OCI-LY1 (cell line): ENCODE data around the gene TTLL5.

Experiments used
- H2AFZ ChIP-seq: fragments of 200-600 bp; sonication (generic), shearing (Covaris generic); 2 replicates; pipeline ENCODE4 v1.6.0; 2014; ENCODE audit warnings: antibody characterized with exemption, mild to moderate bottlenecking, low read length
- H3F3A ChIP-seq: fragments of 200-600 bp; sonication (generic), shearing (Covaris generic); 2 replicates; pipeline ENCODE4 v1.6.0; 2014; ENCODE audit warnings: mild to moderate bottlenecking, antibody characterized with exemption, low read length, moderate library complexity; ENCODE audit not compliant: insufficient read depth
- H3K27ac ChIP-seq: fragments of 200-600 bp; sonication (generic); 2 replicates; pipeline ENCODE4 v1.5.1; 2014; ENCODE audit warnings: low read length, mixed run types, mild to moderate bottlenecking, low read depth; ENCODE audit not compliant: poor library complexity, severe bottlenecking
- H3K27me3 ChIP-seq: fragments of 200-600 bp; sonication (generic); 2 replicates; pipeline ENCODE4 v1.6.0; 2014; ENCODE audit warnings: antibody characterized with exemption, mild to moderate bottlenecking, low read length, moderate library complexity; ENCODE audit not compliant: insufficient read depth
- H3K36me3 ChIP-seq: fragments of 200-600 bp; sonication (generic); 2 replicates; pipeline ENCODE4 v1.6.1; 2014; ENCODE audit warnings: mild to moderate bottlenecking, antibody characterized with exemption, low read length, moderate library complexity, mixed read lengths; ENCODE audit not compliant: insufficient read depth
- H3K4me1 ChIP-seq: fragments of 200-600 bp; sonication (generic); 2 replicates; pipeline ENCODE4 v1.5.1; 2014; ENCODE audit warnings: mild to moderate bottlenecking, low read length, moderate library complexity; ENCODE audit not compliant: insufficient read depth, severe bottlenecking
- H3K4me2 ChIP-seq: fragments of 200-600 bp; sonication (generic), shearing (Covaris generic); 2 replicates; pipeline ENCODE4 v1.6.1; 2014; ENCODE audit warnings: low read length
- H3K4me3 ChIP-seq: fragments of 200-600 bp; sonication (generic); 2 replicates; pipeline ENCODE4 v1.5.1; 2014; ENCODE audit warnings: low read length, low read depth, mild to moderate bottlenecking, mixed read lengths; ENCODE audit not compliant: poor library complexity, severe bottlenecking
- H3K79me2 ChIP-seq: fragments of 200-600 bp; shearing (Covaris generic); 2 replicates; pipeline ENCODE4 v1.6.1; 2016; ENCODE audit warnings: mixed run types, low read length, mixed read lengths; ENCODE audit not compliant: insufficient read depth
- H3K9ac ChIP-seq: fragments of 200-600 bp; sonication (generic), shearing (Covaris generic); 2 replicates; pipeline ENCODE4 v1.6.1; 2014; ENCODE audit warnings: mild to moderate bottlenecking, low read length, mixed read lengths
- H3K9me2 ChIP-seq: fragments of 200-600 bp; sonication (generic), shearing (Covaris generic); 2 replicates; pipeline ENCODE4 v1.6.1; 2014; ENCODE audit warnings: low read depth, mild to moderate bottlenecking, low read length, mixed read lengths
- H3K9me3 ChIP-seq: fragments of 200-600 bp; shearing (Covaris generic); 2 replicates; pipeline ENCODE4 v1.6.1; 2014; ENCODE audit warnings: low read length, mixed read lengths
- H4K20me1 ChIP-seq: fragments of 200-600 bp; sonication (generic), shearing (Covaris generic); 2 replicates; pipeline ENCODE4 v1.6.0; 2016; ENCODE audit warnings: mild to moderate bottlenecking, low read length; ENCODE audit not compliant: insufficient read depth
- CTCF ChIP-seq: fragments of 200-600 bp; sonication (generic), shearing (Covaris generic); IDR thresholded peaks from 2 replicates; pipeline ENCODE4 v1.5.1; 2017; ENCODE audit warnings: mild to moderate bottlenecking, antibody characterized with exemption, low read length, moderate library complexity, mixed read lengths
- EZH2 ChIP-seq: fragments of 200-600 bp; sonication (generic), shearing (Covaris generic); IDR thresholded peaks from 2 replicates; pipeline ENCODE4 v1.8.0; 2017; ENCODE audit warnings: borderline replicate concordance, mixed run types, mild to moderate bottlenecking, antibody characterized with exemption, low read length, moderate library complexity, mixed read lengths

TTLL5 gene

DNA sequence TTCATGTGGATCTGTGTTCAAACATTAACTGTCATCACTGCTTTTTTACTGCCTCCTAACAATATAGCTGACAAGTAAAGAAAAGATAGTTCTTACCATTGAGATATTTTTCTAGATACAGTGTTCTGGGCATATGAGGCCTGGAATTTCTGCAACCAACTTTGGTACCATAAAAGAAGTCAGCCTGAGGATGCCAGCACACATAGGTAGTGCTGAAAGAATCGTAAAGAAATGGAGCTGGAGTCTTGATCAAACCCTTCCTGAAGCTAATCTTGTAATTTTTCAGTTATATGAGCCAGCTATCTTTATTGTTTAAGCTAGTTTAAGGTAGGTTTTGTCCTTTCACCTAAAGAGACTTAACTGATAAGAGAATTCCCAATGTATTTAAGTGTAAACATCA, 11.7 kb upstream of the TTLL5 start:
- peaks cover 56% of the 10 kb centered on the region for H3K36me3 ChIP-seq
- no peak overlapping the region for H2AFZ ChIP-seq

DNA sequence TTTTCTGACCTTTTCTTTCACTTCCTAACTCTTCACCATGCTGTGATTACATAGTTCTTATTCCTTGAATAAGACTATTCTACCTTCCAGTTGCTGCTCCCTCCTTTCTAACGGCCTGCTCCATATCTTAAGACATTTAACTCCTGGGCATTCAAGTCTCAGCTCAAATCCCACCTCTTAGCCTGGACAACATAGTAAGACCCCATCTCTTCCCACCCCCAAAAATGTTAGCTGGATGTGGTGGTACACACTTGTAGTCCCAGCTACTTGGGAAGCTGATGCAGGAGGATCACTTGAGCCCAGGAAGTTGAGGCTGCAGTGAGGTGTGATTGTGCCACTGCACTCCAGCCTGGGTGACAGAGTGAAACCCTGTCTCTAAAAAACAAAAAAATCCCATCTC, 11.3 kb upstream of the TTLL5 start:
- H3K4me3 ChIP-seq = no peak overlapping the region
- H3K9ac ChIP-seq = no peak overlapping the region
- H2AFZ ChIP-seq = no peak overlapping the region
- no peaks in the 10 kb centered on the region for H3K79me2 ChIP-seq
- no peaks in the 10 kb centered on the region for H4K20me1 ChIP-seq
- H3K9me3 ChIP-seq = no peaks in the 10 kb centered on the region
- H3K27ac ChIP-seq = no peak overlapping the region
- no peaks in the 10 kb centered on the region for H3K9me2 ChIP-seq
- H3K36me3 ChIP-seq = peaks cover 61% of the 10 kb centered on the region
- 0 out of 2 replicates have a peak, but pooled peaks cover 1% of the 10 kb centered on the region for H3F3A ChIP-seq
- no peaks in the 10 kb centered on the region for H3K4me1 ChIP-seq
- H3K4me2 ChIP-seq = no peak overlapping the region
- no peaks in the 10 kb centered on the region for H3K27me3 ChIP-seq
- no peak for TF ChIP-seq CTCF
- TF ChIP-seq EZH2 = no peak

More for the DNA sequence above, 11.7 kb upstream of the TTLL5 start:
- Histone ChIP-seq H4K20me1 (no peaks in the 10 kb centered on the region), H3K4me2 (no peak overlapping the region), H3K9ac (no peak overlapping the region), H3K9me3 (no peaks in the 10 kb centered on the region), H3K27me3 (no peaks in the 10 kb centered on the region), H3F3A (no peaks in the 10 kb centered on the region), H3K79me2 (no peaks in the 10 kb centered on the region), H3K4me1 (no peaks in the 10 kb centered on the region), H3K27ac (no peak overlapping the region), H3K9me2 (no peaks in the 10 kb centered on the region), H3K4me3 (no peak overlapping the region)
- TF ChIP-seq EZH2 = no peak

- no peaks in the 10 kb centered on the region for H3K9me3 ChIP-seq
- H4K20me1 ChIP-seq = no peaks in the 10 kb centered on the region
- H3K4me2 ChIP-seq = no peak overlapping the region
- no peak overlapping the region for H3K9ac ChIP-seq
- H3K27me3 ChIP-seq = no peaks in the 10 kb centered on the region
- TF ChIP-seq EZH2 = no peak
- no peak for TF ChIP-seq CTCF
- peaks cover 68% of the 10 kb centered on the region for H3K36me3 ChIP-seq
- 0 out of 2 replicates have a peak, but pooled peaks cover 4% of the 10 kb centered on the region for H3F3A ChIP-seq
- no peak overlapping the region for H2AFZ ChIP-seq
- no peak overlapping the region for H3K27ac ChIP-seq
- no peaks in the 10 kb centered on the region for H3K79me2 ChIP-seq
- H3K4me3 ChIP-seq = no peak overlapping the region
- H3K9me2 ChIP-seq = no peaks in the 10 kb centered on the region
- no peaks in the 10 kb centered on the region for H3K4me1 ChIP-seq
Measured at GRCh38 chr14:75650253-75651058, 10.6 kb upstream of the TTLL5 start.

DNA sequence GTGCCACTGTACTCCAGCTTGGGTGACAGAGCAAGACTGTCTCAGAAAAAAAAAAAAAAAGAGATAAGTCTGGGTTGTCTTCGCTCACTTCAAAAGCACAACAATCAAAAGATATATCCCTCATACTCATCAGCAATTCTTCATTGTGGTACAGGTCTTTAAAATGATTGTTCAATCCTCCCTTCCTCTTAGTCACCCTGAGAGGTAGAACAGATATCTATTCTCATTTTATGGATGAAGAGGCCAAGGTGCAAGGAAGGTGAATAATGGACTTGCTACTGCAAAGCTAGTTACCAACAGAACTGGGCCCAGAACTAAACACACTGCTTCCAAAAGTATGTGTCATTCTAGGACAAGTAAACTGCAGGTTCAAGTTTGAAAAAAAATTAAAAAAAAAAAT, 7.5 kb upstream of the TTLL5 start:
- no peak overlapping the region for H3K4me2 ChIP-seq
- H3K9me3 ChIP-seq = no peaks in the 10 kb centered on the region
- H3K79me2 ChIP-seq = no peaks in the 10 kb centered on the region
- H3K9ac ChIP-seq = no peak overlapping the region
- H4K20me1 ChIP-seq = no peaks in the 10 kb centered on the region
- peaks cover 89% of the 10 kb centered on the region for H3K36me3 ChIP-seq
- H2AFZ ChIP-seq = no peak overlapping the region
- H3K9me2 ChIP-seq = no peaks in the 10 kb centered on the region
- no peak for TF ChIP-seq EZH2
- no peak for TF ChIP-seq CTCF
- no peak overlapping the region for H3K27ac ChIP-seq
- H3K4me1 ChIP-seq = peaks cover 8% of the 10 kb centered on the region
- H3K4me3 ChIP-seq = no peak overlapping the region
- 0 out of 2 replicates have a peak, but pooled peaks cover 4% of the 10 kb centered on the region for H3F3A ChIP-seq
- H3K27me3 ChIP-seq = no peaks in the 10 kb centered on the region
